NCI-H748 (cell line): ENCODE measurements around the gene NEU1.
A peak's percentile ranks its signal among the peaks of the same experiment; 100 is the strongest.
"Not testable (repeated sequence)": the region's sequence is repeated elsewhere in the genome, so short reads cannot be mapped to it uniquely, and the experiment has no call there.

Experiments
- DNase-seq: peaks from one replicate; lab custom pipeline; 2025; ENCODE audit not compliant: unreplicated experiment; lab: John Stamatoyannopoulos, UW

NEU1 gene

GRCh38 chr6:31847276-31847978, 15.2 kb downstream of the NEU1 start:
- no peak for DNase-seq

GRCh38 chr6:31844507-31844906, 18.1 kb downstream of the NEU1 start:
- DNase-seq = no peak

GRCh38 chr6:31842053-31842452, 20.6 kb downstream of the NEU1 start:
- no peak for DNase-seq

- not testable (repeated sequence) for DNase-seq
Measured at GRCh38 chr6:31839779-31840126, 22.9 kb downstream of the NEU1 start.

- DNase-seq = no peak
Measured at GRCh38 chr6:31838968-31839367, 23.7 kb downstream of the NEU1 start.

- not testable (repeated sequence) for DNase-seq
Measured at GRCh38 chr6:31838114-31838553, 24.5 kb downstream of the NEU1 start.

GRCh38 chr6:31837369-31838113, 25.1 kb downstream of the NEU1 start:
- no peak for DNase-seq

GRCh38 chr6:31836474-31837368, 25.9 kb downstream of the NEU1 start:
- no peak for DNase-seq

- DNase-seq = peak; percentile 49
Measured at GRCh38 chr6:31836047-31836473, 26.6 kb downstream of the NEU1 start.

- DNase-seq = peak; percentile 98
Measured at GRCh38 chr6:31834367-31835250, 28.0 kb downstream of the NEU1 start.

GRCh38 chr6:31831350-31832215, 31.0 kb downstream of the NEU1 start:
- no peak for DNase-seq

GRCh38 chr6:31830886-31831335, 31.7 kb downstream of the NEU1 start:
- DNase-seq = no peak

GRCh38 chr6:31829633-31830283, 32.9 kb downstream of the NEU1 start:
- peak; percentile 66 for DNase-seq

- peak; percentile 100 for DNase-seq
Measured at GRCh38 chr6:31827286-31828079, 35.1 kb downstream of the NEU1 start, which contains the start of gene HSPA1B. Gene HSPA1B, plus strand, starts transcription at chr6:31827738. Its CDS starts 213 bp downstream, at chr6:31827951.

- DNase-seq = no peak
Measured at GRCh38 chr6:31826793-31827285, 35.8 kb downstream of the NEU1 start.

GRCh38 chr6:31825553-31825952, 37.1 kb downstream of the NEU1 start:
- no peak for DNase-seq

GRCh38 chr6:31823592-31824196, 38.9 kb downstream of the NEU1 start:
- DNase-seq = not testable (repeated sequence)
